Endothelial cell of umbilical vein (primary cell): ENCODE results near the gene SP1. TPM values are rescaled to one million over a fixed set of nuclear protein-coding genes. Genes with fewer than 3 reads are reported as not detected.

ENCODE experiments used
- BruUV-seq: library from RNA; stranded (reverse); fragments of 400-500 nt; replicated peaks from 2 replicates; lab custom pipeline; 2021; lab: Mats Ljungman, UMichigan
- CTCF ChIA-PET: fragments of 300-600, 350-600 bp; sonication (Branson Sonifier 250); formaldehyde crosslinking; loops from one replicate; lab custom pipeline; 2021; ENCODE audit warnings: antibody characterized with exemption, inconsistent platforms; lab: Charles Lee
- POLR2A ChIA-PET: fragments of 300-600, 350-600 bp; sonication (Branson Sonifier 250); formaldehyde crosslinking; loops from one replicate; lab custom pipeline; 2021; ENCODE audit warnings: antibody characterized with exemption, inconsistent platforms; lab: Charles Lee
- DNase-seq: peaks from one replicate; pipeline ENCODE4 v3.0.0-alpha.2; 2011; ENCODE audit warnings: low read depth, low spot score
- FAIRE-seq: peaks from 2 replicates; lab custom pipeline; 2011; peaks lifted over from hg19 to GRCh38; lab: Jason Lieb, UNC
- H2AFZ ChIP-seq: 2 replicates; pipeline ENCODE4 v1.6.0; 2012; ENCODE audit warnings: low read depth, low read length, control low read depth, inconsistent platforms
- H3K27ac ChIP-seq: 2 replicates; pipeline ENCODE4 v1.5.1; 2011; ENCODE audit warnings: low read depth, mild to moderate bottlenecking, control low read depth, low read length, moderate library complexity; ENCODE audit not compliant: insufficient read depth
- H3K27me3 ChIP-seq, 2 experiments: 2 replicates each; pipeline versions ENCODE4 v1.6.0 to v1.6.1; 2011; ENCODE audit warnings: low read length in 2 of 2, mixed read lengths in 1 of 2; ENCODE audit not compliant: control insufficient read depth in 2 of 2, insufficient read depth in 2 of 2
- H3K36me3 ChIP-seq, 2 experiments: 2 replicates in 1 of 2; 3 replicates in 1 of 2; pipeline ENCODE4 v1.5.1; 2011; ENCODE audit warnings: low read length in 2 of 2, mild to moderate bottlenecking in 1 of 2, moderate library complexity in 1 of 2; ENCODE audit not compliant: control insufficient read depth in 2 of 2, insufficient read depth in 2 of 2; ENCODE audit errors: extremely low read depth in 1 of 2
- H3K4me1 ChIP-seq: 3 replicates; pipeline ENCODE4 v1.5.1; 2011; ENCODE audit warnings: mild to moderate bottlenecking, low read length; ENCODE audit not compliant: control insufficient read depth, insufficient read depth; ENCODE audit errors: extremely low read depth
- H3K4me2 ChIP-seq: 2 replicates; pipeline ENCODE4 v1.6.1; 2011; ENCODE audit warnings: low read length, control low read depth, mixed read lengths; ENCODE audit not compliant: insufficient read depth
- H3K4me3 ChIP-seq, 3 experiments: fragments of 200-600 bp in 1 of 3; sonication (generic), shearing (Covaris generic) in 1 of 3; replicated peaks in 1 of 3; 2 replicates each; pipeline ENCODE4 v1.5.1; 2011 to 2016; ENCODE audit warnings: control low read depth in 3 of 3, low read length in 3 of 3, mild to moderate bottlenecking in 2 of 3, inconsistent platforms in 1 of 3, low read depth in 1 of 3, moderate library complexity in 1 of 3; ENCODE audit not compliant: insufficient read depth in 1 of 3
- H3K79me2 ChIP-seq: 2 replicates; pipeline ENCODE4 v1.6.0; 2012; ENCODE audit warnings: low read length, inconsistent platforms; ENCODE audit not compliant: control insufficient read depth, insufficient read depth
- H3K9ac ChIP-seq: replicated peaks from 2 replicates; pipeline ENCODE3; 2011; ENCODE audit warnings: low read length, control low read depth; ENCODE audit not compliant: insufficient read depth; ENCODE audit errors: extremely low read depth
- H3K9me1 ChIP-seq: replicated peaks from 3 replicates; pipeline ENCODE4 v1.6.0; 2011; ENCODE audit warnings: mild to moderate bottlenecking, low read length; ENCODE audit not compliant: control insufficient read depth, insufficient read depth; ENCODE audit errors: extremely low read depth
- H3K9me3 ChIP-seq: replicated peaks from 2 replicates; pipeline ENCODE4 v1.5.1; 2012; ENCODE audit warnings: low read length, inconsistent platforms; ENCODE audit not compliant: control insufficient read depth, insufficient read depth
- H4K20me1 ChIP-seq: replicated peaks from 2 replicates; pipeline ENCODE3; 2011; ENCODE audit warnings: mild to moderate bottlenecking, low read length; ENCODE audit not compliant: control insufficient read depth, insufficient read depth; ENCODE audit errors: extremely low read depth
- EZH2 ChIP-seq: IDR thresholded peaks from 2 replicates; pipeline ENCODE4 v1.6.1; 2012; ENCODE audit warnings: borderline replicate concordance, low read depth, mild to moderate bottlenecking, moderate library complexity, low read length, inconsistent platforms; ENCODE audit not compliant: severe bottlenecking
- FOS ChIP-seq: IDR thresholded peaks from 2 replicates; pipeline ENCODE4 v1.6.1; 2011; ENCODE audit warnings: mild to moderate bottlenecking, low read length, moderate library complexity, borderline replicate concordance; ENCODE audit not compliant: insufficient read depth
- GATA2 ChIP-seq: IDR thresholded peaks from 2 replicates; pipeline ENCODE4 v1.7.0; 2011; ENCODE audit warnings: low read depth, mild to moderate bottlenecking, moderate library complexity, mixed read lengths, low read length; ENCODE audit not compliant: insufficient read length, insufficient read depth
- JUN ChIP-seq: IDR thresholded peaks from 2 replicates; pipeline ENCODE4 v1.6.1; 2011; ENCODE audit warnings: borderline replicate concordance, low read depth; ENCODE audit not compliant: insufficient read length, insufficient read depth
- MYC ChIP-seq: IDR thresholded peaks from one replicate; pipeline ENCODE4 v1.6.1; 2011; ENCODE audit warnings: mild to moderate bottlenecking, low read depth, low read length
- POLR2A ChIP-seq: IDR thresholded peaks from 2 replicates; pipeline ENCODE4 v1.6.1; 2012; ENCODE audit warnings: low read depth, mild to moderate bottlenecking, control low read depth, low read length
- POLR2AphosphoS5 ChIP-seq: IDR thresholded peaks from 2 replicates; pipeline ENCODE4 v1.6.1; 2012; ENCODE audit warnings: low read depth, mild to moderate bottlenecking, control low read depth, low read length, moderate library complexity; ENCODE audit not compliant: insufficient read depth
- dilution Hi-C: fragments of 300-500 bp; cut with MboI; formaldehyde crosslinking; loops from one replicate; pipeline ENCODE4 v1.15.0; 2019; ENCODE audit warnings: low sequenced_read_pairs; ENCODE audit not compliant: extremely low pct_ligation_motif_present
- intact Hi-C: fragments of 100-400 bp; cut with micrococcal nuclease; formaldehyde crosslinking; loops from one replicate; pipeline ENCODE4 v1.10.0; 2022
- polyA plus RNA-seq, 4 experiments: library from polyadenylated mRNA; depleted of rRNA in 3 of 4; stranded (reverse) in 3 of 4; unstranded in 1 of 4; fragments of >200 nt; gene quantifications; 2 replicates each; pipeline versions ENCODE4 v1.2.1 to v1.2.3, GENCODE V29; 2011 to 2012; ENCODE audit warnings: missing spikeins in 1 of 4
- total RNA-seq: library from RNA; stranded (reverse); gene quantifications from 2 replicates; pipeline ENCODE4 v1.2.3, GENCODE V29; 2021
- TF ChIP-seq, protein P1 (sequence below): IDR thresholded peaks from 2 replicates; pipeline ENCODE4 v1.6.1; 2011; ENCODE audit not compliant: insufficient read depth, insufficient read length
- TF ChIP-seq, protein P2 (sequence below), 2 donors: IDR thresholded peaks; 1 replicate in 1 of 2; 2 replicates in 1 of 2; pipeline ENCODE4 v1.5.1; 2011; ENCODE audit warnings: low read length in 2 of 2, mild to moderate bottlenecking in 2 of 2, moderate library complexity in 2 of 2, control low read depth in 1 of 2, inconsistent platforms in 1 of 2, low read depth in 1 of 2; ENCODE audit not compliant: insufficient read depth in 1 of 2; ENCODE audit errors: extremely low read depth in 1 of 2

The SP1 gene
- total and polyA plus RNA-seq, 2 donors (not counting 3 experiments of a cell fraction or from before 2014, with no cell fraction given) = 34.8 to 56.3 TPM

- no peaks in the 10 kb centered on the region for H3K9me3 ChIP-seq
- ChIA-PET POLR2A (interaction anchor here (0.6 to 1.3 kb wide), 2 partner anchors 24 to 270 kb away, joined by 5 to 14 read pairs; no protein-coding TSS in a partner anchor), CTCF (interaction anchor here (0.9 to 1.8 kb wide), 3 partner anchors 9 to 12 kb away, joined by 3 to 9 read pairs (median 3); no protein-coding TSS in a partner anchor)
- no peaks in the 10 kb centered on the region for H3K27me3 ChIP-seq
- no peak for DNase-seq
- FAIRE-seq = no peak
- no peaks in the 10 kb centered on the region for H3K9me1 ChIP-seq
- TF ChIP-seq, protein P1, sequence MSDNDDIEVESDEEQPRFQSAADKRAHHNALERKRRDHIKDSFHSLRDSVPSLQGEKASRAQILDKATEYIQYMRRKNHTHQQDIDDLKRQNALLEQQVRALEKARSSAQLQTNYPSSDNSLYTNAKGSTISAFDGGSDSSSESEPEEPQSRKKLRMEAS = no peak
- TF ChIP-seq JUN (no peak), GATA2 (no peak), EZH2 (no peak), POLR2AphosphoS5 (no peak), MYC (no peak), FOS (no peak), POLR2A (no peak)
- TF ChIP-seq, protein P2, sequence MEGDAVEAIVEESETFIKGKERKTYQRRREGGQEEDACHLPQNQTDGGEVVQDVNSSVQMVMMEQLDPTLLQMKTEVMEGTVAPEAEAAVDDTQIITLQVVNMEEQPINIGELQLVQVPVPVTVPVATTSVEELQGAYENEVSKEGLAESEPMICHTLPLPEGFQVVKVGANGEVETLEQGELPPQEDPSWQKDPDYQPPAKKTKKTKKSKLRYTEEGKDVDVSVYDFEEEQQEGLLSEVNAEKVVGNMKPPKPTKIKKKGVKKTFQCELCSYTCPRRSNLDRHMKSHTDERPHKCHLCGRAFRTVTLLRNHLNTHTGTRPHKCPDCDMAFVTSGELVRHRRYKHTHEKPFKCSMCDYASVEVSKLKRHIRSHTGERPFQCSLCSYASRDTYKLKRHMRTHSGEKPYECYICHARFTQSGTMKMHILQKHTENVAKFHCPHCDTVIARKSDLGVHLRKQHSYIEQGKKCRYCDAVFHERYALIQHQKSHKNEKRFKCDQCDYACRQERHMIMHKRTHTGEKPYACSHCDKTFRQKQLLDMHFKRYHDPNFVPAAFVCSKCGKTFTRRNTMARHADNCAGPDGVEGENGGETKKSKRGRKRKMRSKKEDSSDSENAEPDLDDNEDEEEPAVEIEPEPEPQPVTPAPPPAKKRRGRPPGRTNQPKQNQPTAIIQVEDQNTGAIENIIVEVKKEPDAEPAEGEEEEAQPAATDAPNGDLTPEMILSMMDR (IDR thresholded peaks at IDR 0.05; ENCODE audit: extremely low read depth in 1 of 2, insufficient read depth in 1 of 2, low read depth in 1 of 2, low read length in 2 of 2) = no peak
- BruUV-seq = no TSS peak
- peaks cover 76 to 93% of the 10 kb centered on the region in 2 experiments for H3K36me3 ChIP-seq
- dilution Hi-C loops = no loop called here
- peaks cover 83% of the 10 kb centered on the region for H3K79me2 ChIP-seq
- H3K4me1 ChIP-seq = no peaks in the 10 kb centered on the region
- peaks cover 27% of the 10 kb centered on the region for H4K20me1 ChIP-seq
- H3K4me2 ChIP-seq = no peak overlapping the region
- no peak overlapping the region for H3K4me3 ChIP-seq
- no peak overlapping the region for H3K9ac ChIP-seq
- no peak overlapping the region for H3K27ac ChIP-seq
- intact Hi-C loops = no loop called here
- no peak overlapping the region for H2AFZ ChIP-seq
Observed at GRCh38 chr12:53464685-53465418, 84.9 kb downstream of the SP1 start.
